Neural cell (in vitro differentiated cells): ENCODE results near the gene ENO4.

Experiments
- CTCF ChIP-seq: fragments of 450-650 bp; IDR thresholded peaks from 2 replicates; pipeline ENCODE4 v1.5.1; 2014; ENCODE audit warnings: antibody characterized with exemption, mild to moderate bottlenecking, moderate library complexity; ENCODE audit not compliant: poor library complexity, severe bottlenecking
- EP300 ChIP-seq: fragments of 450-650 bp; conservative IDR thresholded peaks from 2 replicates; pipeline ENCODE4 v1.6.1; 2014; ENCODE audit warnings: antibody characterized with exemption, mild to moderate bottlenecking, moderate library complexity; ENCODE audit not compliant: poor library complexity, severe bottlenecking
- EZH2 ChIP-seq: fragments of 200-600, 300-800 bp; shearing (Covaris generic), sonication (generic); IDR thresholded peaks from 2 replicates; pipeline ENCODE4 v1.6.1; 2014; ENCODE audit warnings: antibody characterized with exemption, low read length, borderline replicate concordance, mild to moderate bottlenecking; ENCODE audit not compliant: insufficient read depth, poor library complexity, severe bottlenecking
- MXI1 ChIP-seq: fragments of 450-650 bp; conservative IDR thresholded peaks from 2 replicates; pipeline ENCODE4 v1.6.1; 2014; ENCODE audit warnings: antibody characterized with exemption, mild to moderate bottlenecking; ENCODE audit not compliant: poor library complexity, severe bottlenecking
- POLR2AphosphoS5 ChIP-seq: IDR thresholded peaks from 2 replicates; pipeline ENCODE4 v1.6.1; 2012
- RAD21 ChIP-seq: fragments of 450-650 bp; conservative IDR thresholded peaks from 2 replicates; pipeline ENCODE4 v1.6.1; 2014; ENCODE audit warnings: antibody characterized with exemption, mild to moderate bottlenecking, moderate library complexity
- SMC3 ChIP-seq: fragments of 450-650 bp; conservative IDR thresholded peaks from 2 replicates; pipeline ENCODE4 v1.6.1; 2014; ENCODE audit warnings: antibody characterized with exemption, mild to moderate bottlenecking, moderate library complexity; ENCODE audit not compliant: poor library complexity
- TF ChIP-seq, protein P1 (sequence below): IDR thresholded peaks from 2 replicates; pipeline ENCODE4 v1.6.1; 2012; ENCODE audit warnings: borderline replicate concordance

DNA sequence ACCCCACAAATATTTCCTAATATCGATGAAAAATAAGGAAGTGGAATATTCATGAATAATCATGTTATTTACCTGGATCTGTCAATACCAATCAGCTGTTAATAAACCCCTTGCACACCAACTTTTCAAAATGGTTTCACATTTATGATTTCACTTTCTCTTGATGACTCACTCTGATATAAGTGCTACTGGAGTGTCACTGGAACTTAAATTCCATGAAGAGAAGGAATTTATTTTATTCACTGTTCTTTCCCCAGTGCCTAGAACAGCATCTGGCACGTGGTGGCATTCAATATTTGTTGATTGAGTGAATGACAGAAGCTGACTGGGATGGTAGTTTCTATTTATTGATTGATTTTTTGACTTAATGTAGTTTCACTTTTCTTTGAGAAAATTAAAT is 3.5 kb upstream of the ENO4 start:
- TF ChIP-seq CTCF (no peak), POLR2AphosphoS5 (no peak), EP300 (no peak), EZH2 (no peak), RAD21 (no peak), MXI1 (no peak), SMC3 (no peak)
- TF ChIP-seq, protein P1, sequence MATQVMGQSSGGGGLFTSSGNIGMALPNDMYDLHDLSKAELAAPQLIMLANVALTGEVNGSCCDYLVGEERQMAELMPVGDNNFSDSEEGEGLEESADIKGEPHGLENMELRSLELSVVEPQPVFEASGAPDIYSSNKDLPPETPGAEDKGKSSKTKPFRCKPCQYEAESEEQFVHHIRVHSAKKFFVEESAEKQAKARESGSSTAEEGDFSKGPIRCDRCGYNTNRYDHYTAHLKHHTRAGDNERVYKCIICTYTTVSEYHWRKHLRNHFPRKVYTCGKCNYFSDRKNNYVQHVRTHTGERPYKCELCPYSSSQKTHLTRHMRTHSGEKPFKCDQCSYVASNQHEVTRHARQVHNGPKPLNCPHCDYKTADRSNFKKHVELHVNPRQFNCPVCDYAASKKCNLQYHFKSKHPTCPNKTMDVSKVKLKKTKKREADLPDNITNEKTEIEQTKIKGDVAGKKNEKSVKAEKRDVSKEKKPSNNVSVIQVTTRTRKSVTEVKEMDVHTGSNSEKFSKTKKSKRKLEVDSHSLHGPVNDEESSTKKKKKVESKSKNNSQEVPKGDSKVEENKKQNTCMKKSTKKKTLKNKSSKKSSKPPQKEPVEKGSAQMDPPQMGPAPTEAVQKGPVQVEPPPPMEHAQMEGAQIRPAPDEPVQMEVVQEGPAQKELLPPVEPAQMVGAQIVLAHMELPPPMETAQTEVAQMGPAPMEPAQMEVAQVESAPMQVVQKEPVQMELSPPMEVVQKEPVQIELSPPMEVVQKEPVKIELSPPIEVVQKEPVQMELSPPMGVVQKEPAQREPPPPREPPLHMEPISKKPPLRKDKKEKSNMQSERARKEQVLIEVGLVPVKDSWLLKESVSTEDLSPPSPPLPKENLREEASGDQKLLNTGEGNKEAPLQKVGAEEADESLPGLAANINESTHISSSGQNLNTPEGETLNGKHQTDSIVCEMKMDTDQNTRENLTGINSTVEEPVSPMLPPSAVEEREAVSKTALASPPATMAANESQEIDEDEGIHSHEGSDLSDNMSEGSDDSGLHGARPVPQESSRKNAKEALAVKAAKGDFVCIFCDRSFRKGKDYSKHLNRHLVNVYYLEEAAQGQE, result no peak
